ENCODE results near the gene TBX2.
A peak's percentile ranks its signal among the peaks of the same experiment; 100 is the strongest.

TBX2 gene

GRCh38 chr17:61369751-61370150 lies 29.9 kb upstream of the TBX2 start:
- DNase-seq: no peak

GRCh38 chr17:61371179-61371578 lies 28.5 kb upstream of the TBX2 start:
- no peak for DNase-seq

- DNase-seq: no peak
These were observed 28.0 kb upstream of the TBX2 start for GRCh38 chr17:61371606-61372005.

- no peak for DNase-seq
These were observed 27.2 kb upstream of the TBX2 start for GRCh38 chr17:61372436-61372835.

GRCh38 chr17:61376931-61377838 lies 22.5 kb upstream of the TBX2 start:
- no peak for DNase-seq

GRCh38 chr17:61378658-61379456 lies 20.8 kb upstream of the TBX2 start:
- no peak for DNase-seq

- no peak for DNase-seq
These were observed 20.0 kb upstream of the TBX2 start for GRCh38 chr17:61379457-61380216.

- no peak for DNase-seq
These were observed 19.3 kb upstream of the TBX2 start for GRCh38 chr17:61380217-61380835.

GRCh38 chr17:61380836-61381525 lies 18.7 kb upstream of the TBX2 start:
- DNase-seq: peak; percentile 47

- no peak for DNase-seq
These were observed 18.1 kb upstream of the TBX2 start for GRCh38 chr17:61381537-61381936.

- peak; percentile 46 for DNase-seq
These were observed 16.6 kb upstream of the TBX2 start for GRCh38 chr17:61382796-61383688.

GRCh38 chr17:61383689-61384201 lies 15.9 kb upstream of the TBX2 start:
- no peak for DNase-seq

- peak; percentile 45 for DNase-seq
These were observed 15.3 kb upstream of the TBX2 start for GRCh38 chr17:61384354-61384691.

- peak; percentile 55 for DNase-seq
These were observed 14.7 kb upstream of the TBX2 start for GRCh38 chr17:61384692-61385576.

- DNase-seq: no peak
These were observed 13.9 kb upstream of the TBX2 start for GRCh38 chr17:61385577-61386236.

- DNase-seq: no peak
These were observed 13.4 kb upstream of the TBX2 start for GRCh38 chr17:61386251-61386650.

- no peak for DNase-seq
These were observed 12.6 kb upstream of the TBX2 start for GRCh38 chr17:61387011-61387410.

- no peak for DNase-seq
These were observed 11.9 kb upstream of the TBX2 start for GRCh38 chr17:61387511-61388305.

All from activated effector memory CD4-positive, alpha-beta T cell treated with anti-CD3 and anti-CD28 coated beads, Interleukin-2, amount 50 U/mL, for 16 hours (primary cell).